Measurements from ENCODE around the gene ZNF33B.

Gene ZNF33B

GRCh38 chr10:42654419-42654818 lies 16.0 kb upstream of the ZNF33B start:
- TF ChIP-seq REST (IDR thresholded peaks at IDR 0.05; ENCODE audit: insufficient replicate concordance, low read depth) = no peak
- TF ChIP-seq POLR2AphosphoS5 (IDR thresholded peaks at IDR 0.05; ENCODE audit: low read depth) = no peak
- no peak for TF ChIP-seq SPI1 (IDR thresholded peaks at IDR 0.05; ENCODE audit: borderline replicate concordance, low read depth)
- no peak for TF ChIP-seq CTCF (IDR thresholded peaks at IDR 0.05; ENCODE audit: insufficient read depth, low read length)
- no peak for DNase-seq (ENCODE audit: low read depth in 1 of 2, low spot score in 1 of 2)
- Histone ChIP-seq H3K27me3 (ENCODE audit: insufficient read depth, poor library complexity, severe bottlenecking) (no peaks in the 10 kb centered on the region), H3K27ac (replicated peaks) (no peak overlapping the region), H3K4me3 (replicated peaks; ENCODE audit: insufficient read depth, low read length) (no peak overlapping the region)

GRCh38 chr10:42652858-42653257 lies 14.5 kb upstream of the ZNF33B start:
- TF ChIP-seq CTCF (IDR thresholded peaks at IDR 0.05; ENCODE audit: insufficient read depth, low read length) (no peak), SPI1 (IDR thresholded peaks at IDR 0.05; ENCODE audit: borderline replicate concordance, low read depth) (no peak), GABPA (IDR thresholded peaks at IDR 0.05; ENCODE audit: low read depth) (no peak), REST (IDR thresholded peaks at IDR 0.05; ENCODE audit: insufficient replicate concordance, low read depth) (no peak)
- Histone ChIP-seq H3K4me3 (replicated peaks; ENCODE audit: insufficient read depth, low read length) (no peak overlapping the region), H3K27ac (replicated peaks) (no peak overlapping the region), H3K27me3 (ENCODE audit: insufficient read depth, poor library complexity, severe bottlenecking) (no peaks in the 10 kb centered on the region)
- no peak for DNase-seq (ENCODE audit: low read depth in 1 of 2, low spot score in 1 of 2)

GRCh38 chr10:42650374-42650773 lies 12.0 kb upstream of the ZNF33B start:
- Histone ChIP-seq H3K27me3 (ENCODE audit: insufficient read depth, poor library complexity, severe bottlenecking) (no peaks in the 10 kb centered on the region), H3K27ac (replicated peaks) (no peak overlapping the region), H3K4me3 (replicated peaks; ENCODE audit: insufficient read depth, low read length) (no peak overlapping the region)
- TF ChIP-seq GABPA (IDR thresholded peaks at IDR 0.05; ENCODE audit: low read depth) (no peak), SPI1 (IDR thresholded peaks at IDR 0.05; ENCODE audit: borderline replicate concordance, low read depth) (no peak), CTCF (IDR thresholded peaks at IDR 0.05; ENCODE audit: insufficient read depth, low read length) (no peak), REST (IDR thresholded peaks at IDR 0.05; ENCODE audit: insufficient replicate concordance, low read depth) (no peak), POLR2AphosphoS5 (IDR thresholded peaks at IDR 0.05; ENCODE audit: low read depth) (no peak)
- DNase-seq (ENCODE audit: low read depth in 1 of 2, low spot score in 1 of 2) = no peak
